Measurements from ENCODE around the gene SPNS2.

The SPNS2 gene

DNA sequence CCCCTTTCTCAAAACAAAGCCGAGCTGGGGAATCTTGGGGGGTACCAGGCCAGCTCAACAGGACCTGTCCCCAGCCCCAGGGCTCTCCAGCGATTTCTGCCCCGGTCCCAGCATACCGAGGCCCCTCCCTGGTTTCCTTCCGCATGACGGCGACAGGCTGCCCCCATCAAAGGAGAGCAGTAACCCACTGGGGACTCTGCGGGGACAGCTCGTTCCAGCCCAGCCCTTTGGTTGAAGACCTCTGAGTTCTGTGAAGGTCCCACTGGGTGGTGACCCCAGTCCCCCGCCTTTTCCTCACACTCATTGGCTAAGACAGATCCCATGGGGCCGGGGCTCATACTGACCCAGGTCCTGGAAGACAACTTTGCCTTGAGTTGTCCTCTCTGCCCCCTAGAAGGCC, 89.7 kb downstream of the SPNS2 start:
- H3K27me3 ChIP-seq (ENCODE audit: insufficient read depth, poor library complexity, severe bottlenecking): peaks cover 39% of the 10 kb centered on the region
- no peaks in the 10 kb centered on the region for H3K4me1 ChIP-seq (ENCODE audit: insufficient read depth, poor library complexity, severe bottlenecking)
- ATAC-seq (ENCODE audit: low read depth) (no peak), DNase-seq (ENCODE audit: low spot score) (no peak)
- H3K36me3 ChIP-seq (ENCODE audit: low read depth): no peaks in the 10 kb centered on the region
- H3K9me3 ChIP-seq (ENCODE audit: severe bottlenecking): no peaks in the 10 kb centered on the region
- no peak overlapping the region for H3K27ac ChIP-seq (ENCODE audit: poor library complexity, severe bottlenecking)
- TF ChIP-seq, protein P1, sequence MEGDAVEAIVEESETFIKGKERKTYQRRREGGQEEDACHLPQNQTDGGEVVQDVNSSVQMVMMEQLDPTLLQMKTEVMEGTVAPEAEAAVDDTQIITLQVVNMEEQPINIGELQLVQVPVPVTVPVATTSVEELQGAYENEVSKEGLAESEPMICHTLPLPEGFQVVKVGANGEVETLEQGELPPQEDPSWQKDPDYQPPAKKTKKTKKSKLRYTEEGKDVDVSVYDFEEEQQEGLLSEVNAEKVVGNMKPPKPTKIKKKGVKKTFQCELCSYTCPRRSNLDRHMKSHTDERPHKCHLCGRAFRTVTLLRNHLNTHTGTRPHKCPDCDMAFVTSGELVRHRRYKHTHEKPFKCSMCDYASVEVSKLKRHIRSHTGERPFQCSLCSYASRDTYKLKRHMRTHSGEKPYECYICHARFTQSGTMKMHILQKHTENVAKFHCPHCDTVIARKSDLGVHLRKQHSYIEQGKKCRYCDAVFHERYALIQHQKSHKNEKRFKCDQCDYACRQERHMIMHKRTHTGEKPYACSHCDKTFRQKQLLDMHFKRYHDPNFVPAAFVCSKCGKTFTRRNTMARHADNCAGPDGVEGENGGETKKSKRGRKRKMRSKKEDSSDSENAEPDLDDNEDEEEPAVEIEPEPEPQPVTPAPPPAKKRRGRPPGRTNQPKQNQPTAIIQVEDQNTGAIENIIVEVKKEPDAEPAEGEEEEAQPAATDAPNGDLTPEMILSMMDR (IDR thresholded peaks at IDR 0.05; ENCODE audit: poor library complexity, severe bottlenecking): no peak
- no peak overlapping the region for H3K4me3 ChIP-seq (ENCODE audit: severe bottlenecking)
